ENCODE data around the gene BCL2L14.
A peak's percentile ranks its signal among the peaks of the same experiment; 100 is the strongest.

Gene BCL2L14

DNA sequence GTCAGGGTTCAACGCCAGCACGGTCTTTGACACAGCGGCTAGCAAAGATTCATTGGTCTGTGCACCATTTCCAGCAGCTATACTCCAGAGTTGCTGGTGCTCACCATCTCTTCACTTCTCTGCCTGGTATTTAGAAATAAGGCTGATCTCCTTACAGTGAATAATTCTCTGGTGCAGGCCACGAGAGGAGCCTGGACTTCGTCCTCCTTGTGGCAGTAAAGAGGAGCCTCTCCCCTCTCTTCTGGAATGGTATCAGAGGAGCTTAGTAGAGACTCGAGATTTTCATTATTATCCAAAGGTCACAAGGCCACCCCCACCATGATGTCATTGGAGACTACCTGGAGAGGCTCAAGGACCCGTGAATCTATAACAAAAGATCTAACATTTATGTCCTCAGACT lies 30.8 kb upstream of the BCL2L14 start:
- no peak overlapping the region for H3K27ac ChIP-seq
- TF ChIP-seq, protein P1, sequence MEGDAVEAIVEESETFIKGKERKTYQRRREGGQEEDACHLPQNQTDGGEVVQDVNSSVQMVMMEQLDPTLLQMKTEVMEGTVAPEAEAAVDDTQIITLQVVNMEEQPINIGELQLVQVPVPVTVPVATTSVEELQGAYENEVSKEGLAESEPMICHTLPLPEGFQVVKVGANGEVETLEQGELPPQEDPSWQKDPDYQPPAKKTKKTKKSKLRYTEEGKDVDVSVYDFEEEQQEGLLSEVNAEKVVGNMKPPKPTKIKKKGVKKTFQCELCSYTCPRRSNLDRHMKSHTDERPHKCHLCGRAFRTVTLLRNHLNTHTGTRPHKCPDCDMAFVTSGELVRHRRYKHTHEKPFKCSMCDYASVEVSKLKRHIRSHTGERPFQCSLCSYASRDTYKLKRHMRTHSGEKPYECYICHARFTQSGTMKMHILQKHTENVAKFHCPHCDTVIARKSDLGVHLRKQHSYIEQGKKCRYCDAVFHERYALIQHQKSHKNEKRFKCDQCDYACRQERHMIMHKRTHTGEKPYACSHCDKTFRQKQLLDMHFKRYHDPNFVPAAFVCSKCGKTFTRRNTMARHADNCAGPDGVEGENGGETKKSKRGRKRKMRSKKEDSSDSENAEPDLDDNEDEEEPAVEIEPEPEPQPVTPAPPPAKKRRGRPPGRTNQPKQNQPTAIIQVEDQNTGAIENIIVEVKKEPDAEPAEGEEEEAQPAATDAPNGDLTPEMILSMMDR (conservative IDR thresholded peaks at IDR 0.05), result no peak

DNA sequence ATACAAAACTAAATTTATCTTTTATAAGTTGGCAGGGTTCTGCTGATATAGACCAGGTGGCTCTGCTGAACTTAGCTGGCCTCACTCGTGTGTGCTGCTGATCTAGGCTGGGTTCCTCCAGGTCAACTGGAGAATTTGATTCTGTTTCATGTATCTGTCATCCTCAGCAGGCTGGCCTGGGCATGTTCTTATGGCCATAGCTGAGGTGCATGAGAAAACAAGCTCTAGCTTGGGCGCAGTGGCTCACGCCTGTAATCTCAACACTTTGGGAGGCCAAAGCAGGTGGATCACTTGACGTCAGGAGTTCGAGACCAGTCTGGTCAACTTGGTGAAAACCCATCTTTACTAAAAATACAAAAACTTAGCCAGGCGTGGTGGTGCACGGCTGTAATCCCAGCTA lies 24.3 kb upstream of the BCL2L14 start:
- no peak overlapping the region for H3K27ac ChIP-seq

DNA sequence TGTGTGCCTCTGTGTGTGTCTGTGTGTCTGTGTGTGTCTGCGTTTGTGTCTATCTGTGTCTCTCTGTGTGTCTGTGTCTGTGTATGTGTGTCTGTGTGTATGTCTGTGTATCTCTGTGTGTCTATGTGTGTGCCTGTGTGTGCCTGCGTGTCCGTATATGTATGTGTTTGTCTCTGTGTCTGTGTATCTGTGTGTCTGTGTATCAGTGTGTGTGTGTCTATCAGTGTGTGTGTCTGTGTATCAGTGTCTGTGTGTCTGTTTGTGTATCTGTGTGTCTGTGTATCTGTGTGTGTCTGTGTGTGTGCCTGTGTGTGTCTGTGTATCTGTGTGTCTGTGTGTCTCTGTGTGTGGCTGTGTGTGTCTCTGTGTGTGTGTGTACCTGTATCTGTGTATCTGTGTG lies 23.1 kb upstream of the BCL2L14 start:
- TF ChIP-seq, protein P1 (conservative IDR thresholded peaks at IDR 0.05), result no peak
- H3K27ac ChIP-seq, result no peak overlapping the region

More for the DNA sequence above, 24.3 kb upstream of the BCL2L14 start:
- TF ChIP-seq, protein P1 (conservative IDR thresholded peaks at IDR 0.05), result no peak

DNA sequence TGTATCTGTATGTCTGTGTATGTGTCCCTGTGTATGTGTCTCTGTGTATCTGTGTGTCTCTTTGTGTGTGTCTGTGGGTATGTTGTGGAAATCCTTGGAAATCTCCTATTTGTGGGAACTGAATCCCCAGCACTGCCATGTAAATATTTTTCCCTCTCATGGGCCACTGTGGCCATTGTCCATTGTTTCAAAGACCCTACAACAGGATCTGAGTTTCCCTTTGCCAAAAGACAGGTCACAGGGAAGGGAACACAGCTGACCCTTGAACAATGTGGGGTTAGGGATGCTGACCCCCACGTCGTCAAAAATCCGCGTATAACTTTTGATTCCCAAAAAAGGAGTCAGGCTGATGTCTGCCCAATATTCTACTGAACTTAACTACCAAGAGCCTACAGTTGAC lies 22.5 kb upstream of the BCL2L14 start:
- TF ChIP-seq, protein P1 (conservative IDR thresholded peaks at IDR 0.05), result no peak
- no peak overlapping the region for H3K27ac ChIP-seq

DNA sequence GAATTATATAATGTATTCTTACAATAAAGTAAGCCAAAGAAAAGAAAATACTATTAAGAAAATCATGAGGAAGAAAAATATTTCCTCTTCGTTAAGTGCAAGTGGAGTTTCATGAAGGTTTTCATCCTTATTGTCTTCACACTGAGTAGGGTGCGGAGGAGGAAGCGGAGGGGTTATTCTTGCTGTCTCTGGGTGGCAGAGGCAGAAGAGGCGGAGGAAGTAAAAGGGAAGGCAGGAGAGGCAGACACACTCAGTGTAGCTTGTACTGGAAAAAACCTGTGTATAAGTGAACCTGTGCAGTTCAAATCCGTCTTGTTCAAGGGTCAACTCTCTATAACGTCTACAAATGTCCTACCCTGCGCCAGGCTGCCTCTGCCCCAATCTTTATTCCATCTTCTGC lies 22.0 kb upstream of the BCL2L14 start:
- TF ChIP-seq, protein P1 (conservative IDR thresholded peaks at IDR 0.05), result no peak
- no peak overlapping the region for H3K27ac ChIP-seq

DNA sequence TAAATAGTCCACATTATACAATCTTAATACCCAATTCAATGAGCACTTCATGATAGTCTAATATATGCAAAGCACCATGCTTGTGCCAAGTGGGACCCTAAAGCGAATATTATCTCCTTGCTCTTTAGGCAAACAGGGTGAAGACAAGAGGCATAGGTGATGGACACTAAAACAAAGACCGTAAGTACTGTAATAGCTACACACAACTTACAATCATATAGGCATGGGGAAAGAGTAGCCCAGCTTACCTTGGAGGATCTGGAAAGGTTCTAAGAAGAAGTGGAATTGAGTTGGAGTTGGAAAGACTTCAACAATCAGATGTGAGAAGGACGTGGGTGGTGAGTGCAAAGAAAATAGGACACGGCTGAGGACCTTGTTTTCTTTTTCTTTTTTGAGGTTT lies 19.1 kb upstream of the BCL2L14 start:
- H3K27ac ChIP-seq, result no peak overlapping the region
- TF ChIP-seq, protein P1 (conservative IDR thresholded peaks at IDR 0.05), result no peak

DNA sequence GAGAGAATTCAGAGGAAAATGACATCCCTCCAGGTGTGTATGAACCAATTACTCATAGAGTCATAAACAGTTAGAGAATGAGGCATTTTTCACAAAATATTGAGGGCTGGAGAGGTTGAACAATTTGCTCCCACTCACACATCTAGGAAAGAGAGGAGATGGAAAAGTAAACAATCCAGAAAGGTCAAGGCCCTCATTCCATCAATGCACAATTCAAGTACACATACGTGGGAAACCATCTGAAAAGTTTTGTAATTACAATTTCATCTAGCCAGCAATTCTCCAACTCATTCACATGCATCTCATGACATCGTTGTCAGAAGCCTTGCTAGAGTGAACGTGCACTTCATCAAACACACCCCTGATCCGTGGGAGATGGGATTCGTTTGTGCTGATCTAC lies 15.7 kb upstream of the BCL2L14 start:
- no peak overlapping the region for H3K27ac ChIP-seq
- TF ChIP-seq, protein P1 (conservative IDR thresholded peaks at IDR 0.05), result no peak

DNA sequence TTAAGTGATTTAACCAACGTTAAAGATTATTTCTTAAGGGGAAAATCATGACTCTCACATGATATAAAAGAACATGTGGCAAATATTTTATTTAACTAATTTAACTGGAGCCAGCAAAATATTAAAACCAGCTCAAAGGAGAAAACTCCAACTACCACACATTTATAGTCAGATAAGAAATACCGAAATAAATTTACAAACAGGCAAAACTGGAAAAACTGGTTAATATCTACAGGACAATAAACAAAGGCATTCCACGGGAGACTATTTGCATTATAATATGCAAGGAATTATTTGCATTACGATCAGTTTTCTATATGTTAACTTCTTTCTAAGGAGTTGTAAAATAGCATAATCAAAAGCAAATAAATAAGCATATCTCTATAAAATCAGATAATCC lies 13.8 kb upstream of the BCL2L14 start:
- TF ChIP-seq, protein P1 (conservative IDR thresholded peaks at IDR 0.05), result no peak

More for the DNA sequence above, 13.8 kb upstream of the BCL2L14 start:
- H3K27ac ChIP-seq, result peak overlapping the region; percentile 51

Data from VCaP (cell line).